ENCODE data around the gene GNGT1.

GNGT1 gene

DNA sequence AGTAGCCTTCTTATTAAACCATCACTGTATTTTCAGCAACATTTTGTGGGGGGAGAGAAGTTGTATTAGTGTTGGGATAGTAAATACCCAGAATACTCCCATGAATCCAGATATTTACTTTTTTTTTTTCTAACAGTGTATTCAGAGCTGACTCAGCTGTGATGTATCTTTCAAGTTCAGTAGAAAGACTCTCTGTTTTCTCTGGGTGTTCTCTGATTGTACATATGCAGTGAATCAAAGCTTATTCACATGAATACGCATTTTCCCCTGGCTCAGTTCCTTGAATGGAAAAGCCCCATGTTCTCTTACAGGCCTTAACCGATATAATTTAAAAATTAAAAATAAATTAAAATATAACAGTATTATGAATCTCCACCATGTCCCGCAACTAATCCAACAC is 17.1 kb upstream of the GNGT1 start:
- DNase-seq (ENCODE audit: low read depth), result no peak
- TF ChIP-seq CTCF (IDR thresholded peaks at IDR 0.05; ENCODE audit: insufficient read depth, low read depth, low read length, missing control alignments), result no peak
- no peak overlapping the region for H3K4me3 ChIP-seq (ENCODE audit: low read depth, low read length)

GRCh38 chr7:93890041-93890463 is 16.3 kb upstream of the GNGT1 start:
- peak; percentile 65 for DNase-seq (ENCODE audit: low read depth)
- no peak for TF ChIP-seq CTCF (IDR thresholded peaks at IDR 0.05; ENCODE audit: insufficient read depth, low read depth, low read length, missing control alignments)
- peak overlapping the region; percentile 51 for H3K4me3 ChIP-seq (ENCODE audit: low read depth, low read length)

- no peak for TF ChIP-seq CTCF (IDR thresholded peaks at IDR 0.05; ENCODE audit: insufficient read depth, low read depth, low read length, missing control alignments)
- peak within 1 kb of the TSS; percentile 51 for H3K4me3 ChIP-seq (ENCODE audit: low read depth, low read length)
- DNase-seq (ENCODE audit: low read depth), result peak; percentile 29
Measured at GRCh38 chr7:93890464-93891068, 15.8 kb upstream of the GNGT1 start, which contains the start of gene TFPI2. Gene TFPI2, minus strand, starts transcription at chr7:93890753. Its CDS starts 75 bp downstream, at chr7:93890678.

GRCh38 chr7:93894426-93894825 is 11.9 kb upstream of the GNGT1 start:
- no peak overlapping the region for H3K4me3 ChIP-seq (ENCODE audit: low read depth, low read length)
- no peak for TF ChIP-seq CTCF (IDR thresholded peaks at IDR 0.05; ENCODE audit: insufficient read depth, low read depth, low read length, missing control alignments)
- no peak for DNase-seq (ENCODE audit: low read depth)

DNA sequence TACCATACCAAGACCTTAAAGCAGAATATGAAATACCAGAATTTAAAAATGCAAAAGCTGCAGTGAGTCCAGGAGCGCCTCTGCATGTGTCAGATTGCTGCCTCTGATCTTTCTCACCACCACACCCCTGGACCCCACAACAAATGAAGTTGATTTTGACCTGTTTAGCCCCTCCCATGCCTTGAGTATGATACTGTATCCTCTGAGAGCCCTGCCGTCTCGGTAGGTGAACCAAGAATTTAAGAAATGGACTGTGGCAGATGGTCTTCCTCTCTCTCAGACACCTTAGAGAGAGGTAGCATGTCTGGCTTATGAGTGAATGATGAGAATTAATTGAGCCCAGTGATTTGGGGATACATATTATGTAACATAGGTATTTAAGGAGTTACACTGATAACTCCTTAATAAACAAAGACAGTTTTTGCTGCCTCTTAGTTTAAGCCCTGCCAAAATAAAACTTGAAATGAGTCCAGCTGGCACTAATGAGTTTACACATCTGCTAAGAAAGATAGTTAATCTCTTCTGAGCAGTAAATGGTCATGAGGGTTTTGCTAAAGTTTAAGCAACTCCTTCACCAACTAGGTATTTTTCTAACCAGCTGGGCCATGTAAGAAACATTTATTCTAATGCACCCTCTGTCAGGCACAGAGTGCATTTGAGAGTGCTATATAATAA is 11.3 kb upstream of the GNGT1 start:
- no peak for DNase-seq (ENCODE audit: low read depth)
- H3K4me3 ChIP-seq (ENCODE audit: low read depth, low read length), result no peak overlapping the region
- TF ChIP-seq CTCF (IDR thresholded peaks at IDR 0.05; ENCODE audit: insufficient read depth, low read depth, low read length, missing control alignments), result no peak

DNA sequence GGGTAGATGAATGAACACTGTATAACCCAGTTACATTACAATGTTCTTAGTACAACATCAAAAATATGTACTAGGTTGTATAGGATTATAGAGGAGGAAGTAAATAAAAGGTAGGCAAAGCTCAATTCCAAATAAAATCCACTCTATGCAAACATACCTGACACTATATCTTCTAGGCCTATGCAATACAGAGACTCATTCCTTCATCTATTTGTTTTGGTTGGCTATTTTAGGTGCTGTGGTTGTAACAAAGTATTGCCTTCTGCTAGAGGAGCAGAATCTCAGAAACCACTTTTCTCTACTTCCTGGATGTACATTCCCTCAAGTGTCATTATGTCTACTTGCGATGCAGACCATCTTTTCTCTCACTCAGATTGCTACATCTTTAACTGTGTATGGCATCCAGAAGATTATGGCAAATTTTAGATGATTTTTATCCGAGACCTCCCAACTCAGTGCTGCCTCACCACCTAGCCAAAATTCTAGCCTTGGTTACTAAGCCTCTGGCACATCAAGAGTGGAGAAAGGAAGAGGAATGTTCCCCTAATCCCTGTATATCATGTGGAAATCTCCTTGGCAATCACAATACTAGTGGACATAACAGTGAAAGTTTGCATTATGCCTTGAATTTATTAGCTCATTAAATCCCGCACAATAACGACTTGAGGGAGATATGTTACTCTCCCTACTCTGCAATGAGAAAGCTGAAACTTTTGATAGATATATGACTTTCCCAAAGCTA is 10.3 kb upstream of the GNGT1 start:
- no peak for DNase-seq (ENCODE audit: low read depth)
- TF ChIP-seq CTCF (IDR thresholded peaks at IDR 0.05; ENCODE audit: insufficient read depth, low read depth, low read length, missing control alignments), result no peak
- H3K4me3 ChIP-seq (ENCODE audit: low read depth, low read length), result no peak overlapping the region

Measured in GM12865 (cell line).